ENCODE data around the gene ZNF319.

ZNF319 gene

DNA sequence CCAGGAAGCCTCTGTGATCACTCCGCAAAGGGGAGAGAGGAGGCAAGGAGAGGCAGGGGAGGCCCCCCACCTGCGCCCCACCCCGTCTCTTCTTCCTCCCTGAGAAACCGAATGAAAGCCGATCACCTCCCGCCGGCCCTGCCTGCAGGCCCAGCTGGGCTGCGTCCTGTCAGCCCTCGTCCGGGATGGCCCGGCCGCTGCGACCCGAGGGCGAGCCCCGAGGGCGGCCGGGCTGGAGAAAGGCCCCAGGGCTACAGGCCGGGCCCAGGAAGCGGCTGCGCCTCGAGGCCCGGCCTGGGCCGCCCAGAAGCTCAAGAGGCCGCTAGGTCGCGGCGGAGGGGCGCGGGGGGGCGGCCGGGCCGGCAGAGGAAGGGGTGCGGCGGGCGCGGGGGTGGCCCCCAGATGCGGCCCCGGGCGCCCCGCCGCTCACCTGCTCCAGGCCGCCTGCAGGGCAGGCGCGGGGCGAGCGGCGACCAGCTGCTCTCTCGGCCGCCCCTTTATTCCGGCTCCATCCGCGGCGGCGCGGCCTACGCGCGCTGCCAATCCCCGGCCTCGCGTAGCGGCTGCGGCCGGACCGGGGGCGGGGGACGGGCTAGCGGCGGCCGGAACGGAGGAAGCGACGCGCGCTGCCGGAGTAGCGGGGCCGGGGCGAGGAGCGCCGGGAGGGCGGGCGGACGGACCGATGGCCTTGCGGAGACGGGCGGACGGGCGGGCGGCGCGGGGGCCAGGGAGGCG lies at the start of gene ZNF319:
Gene ZNF319, minus strand, starts transcription at position 702 of the 735 bp plus-strand sequence. CDS start 2,407 bp downstream, outside the sequence.
- no peak for DNase-seq

DNA sequence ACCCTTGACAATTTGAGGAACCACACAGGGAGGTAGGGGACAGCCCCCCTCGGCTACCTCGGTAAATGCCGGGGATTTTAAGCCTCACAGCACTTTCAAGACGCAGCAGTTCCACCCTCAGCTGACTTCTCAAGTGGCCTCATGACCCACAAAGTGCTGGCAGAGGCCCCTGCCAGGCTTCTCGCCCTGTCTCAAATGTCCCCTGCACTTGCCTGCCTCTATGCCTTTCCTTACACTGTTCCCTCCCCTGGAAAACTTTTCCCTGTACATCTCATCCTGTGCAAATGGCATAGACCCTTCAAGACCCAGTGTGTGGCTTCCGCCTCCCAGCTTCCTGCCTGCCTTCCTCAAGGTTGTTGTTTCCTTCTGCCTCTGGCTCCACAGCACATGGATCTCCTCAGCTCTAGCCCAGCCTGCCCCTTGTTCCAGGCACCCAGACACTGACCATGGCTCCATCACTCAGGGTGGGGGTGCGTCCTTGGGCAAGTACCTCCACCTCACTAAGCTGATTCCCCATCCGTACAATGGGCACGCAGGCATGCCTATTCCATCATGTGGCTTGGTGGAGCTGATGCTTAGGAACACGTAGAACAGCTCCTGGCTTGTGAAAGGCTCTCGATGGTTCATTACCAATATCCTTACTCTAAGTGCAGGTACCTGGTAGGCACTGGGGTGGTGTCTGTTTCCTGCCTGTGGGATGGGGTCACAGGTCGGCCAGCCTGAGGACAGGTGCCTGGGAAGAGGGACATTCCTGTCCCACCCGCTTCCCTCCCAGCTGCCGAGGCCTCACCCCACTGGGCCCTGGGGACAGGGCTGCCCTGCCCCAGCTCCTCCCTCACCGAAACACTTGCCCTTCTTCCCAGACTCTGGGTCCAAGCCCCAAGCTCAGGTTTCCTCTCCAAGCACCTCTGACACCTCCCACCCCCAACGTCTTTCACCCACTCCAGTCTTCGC lies 49.0 kb upstream of the ZNF319 start:
- DNase-seq = no peak

DNA sequence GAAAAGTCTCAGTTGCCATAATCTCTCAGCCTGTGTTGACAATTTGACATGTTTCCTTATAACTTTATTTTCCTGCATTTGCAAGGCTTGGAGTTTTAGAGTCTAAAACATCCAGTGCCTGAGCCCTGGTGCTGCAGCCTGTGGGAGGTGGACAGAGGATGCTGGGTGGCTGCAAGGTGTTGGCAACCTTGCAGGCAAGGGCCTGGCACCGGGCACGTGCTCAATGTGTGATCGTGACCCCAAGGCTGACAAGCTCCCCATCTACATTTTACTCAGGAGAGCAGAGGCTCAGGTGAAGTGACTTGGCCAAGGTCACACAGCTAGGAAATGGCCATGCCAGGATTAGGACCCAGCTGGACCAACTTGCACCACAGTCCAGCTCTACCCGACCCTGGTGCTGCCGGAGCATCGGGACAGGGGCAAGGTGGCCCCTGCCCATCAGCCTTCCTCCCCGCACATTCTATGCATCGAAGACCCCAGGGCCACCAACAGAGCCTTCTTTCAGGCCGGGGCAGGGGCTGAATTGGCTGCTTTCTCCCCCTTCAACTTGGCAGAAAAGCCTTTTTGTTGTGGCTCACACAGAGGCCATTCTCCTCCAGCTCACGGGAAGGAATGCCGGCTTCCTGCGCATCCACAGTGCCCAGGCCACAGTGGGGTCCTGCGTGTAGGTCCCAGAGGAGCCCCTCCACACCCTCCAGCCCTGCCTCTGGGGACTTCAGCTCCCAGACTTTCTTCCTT lies 48.2 kb upstream of the ZNF319 start:
- DNase-seq = no peak

DNA sequence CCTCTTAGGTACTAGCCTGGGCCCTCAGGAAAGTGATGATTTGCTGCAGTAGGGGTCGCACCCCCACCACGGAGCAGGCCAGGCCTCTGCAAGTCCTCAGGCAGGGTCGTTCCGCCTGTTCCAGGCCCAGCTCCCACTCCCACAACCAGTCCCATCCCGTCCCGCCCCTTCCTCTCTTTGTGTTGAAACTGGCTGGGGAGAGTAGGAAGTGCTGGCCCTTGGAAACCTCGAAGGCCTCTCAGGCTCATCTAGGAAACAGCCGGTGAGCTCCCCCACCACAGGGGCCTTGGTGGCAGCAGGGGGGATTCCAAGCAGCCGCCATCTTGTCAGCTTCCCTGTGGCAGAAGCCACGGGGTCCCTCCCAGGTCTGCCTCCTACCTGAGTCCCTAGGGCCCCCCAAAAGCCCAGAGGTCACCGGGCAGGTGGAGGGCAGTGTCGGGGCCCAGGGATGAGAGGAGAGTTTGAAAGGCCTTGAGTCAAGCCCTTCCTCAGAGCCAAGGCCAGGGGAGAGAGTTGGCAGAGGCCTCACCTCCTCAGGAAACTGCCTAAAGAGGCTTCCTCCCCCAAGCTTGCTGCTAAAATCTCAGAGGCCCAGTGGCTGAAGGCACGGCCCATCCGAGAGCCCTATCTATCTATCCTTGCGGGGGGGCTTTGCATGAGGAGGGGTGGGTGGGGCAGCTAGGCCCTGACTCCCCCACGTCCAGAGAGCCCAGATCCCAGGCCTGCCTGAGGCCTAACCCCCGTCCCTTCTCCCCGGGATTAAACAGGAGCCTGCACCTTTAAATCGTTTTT lies 47.3 kb upstream of the ZNF319 start:
- no peak for DNase-seq

DNA sequence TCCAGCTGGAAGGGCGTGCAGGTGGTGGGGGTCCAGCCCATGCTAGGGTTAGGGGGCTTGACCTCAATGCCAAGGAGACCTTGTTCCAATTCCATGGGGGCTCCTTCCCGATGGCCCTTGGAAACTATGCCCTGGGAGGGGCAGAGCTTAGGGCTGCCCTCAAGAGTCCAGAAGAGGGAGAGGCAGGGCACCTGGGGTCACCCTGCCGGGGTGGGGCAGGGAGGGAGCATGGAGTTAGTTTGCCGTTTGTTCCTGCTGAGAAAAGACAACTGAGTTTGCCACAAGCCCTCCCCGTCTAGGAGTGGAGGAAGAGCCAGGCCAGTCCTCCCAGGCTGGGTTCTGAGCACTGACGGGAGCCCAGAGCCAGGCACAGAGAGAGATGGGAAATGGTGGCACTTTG lies 46.5 kb upstream of the ZNF319 start:
- DNase-seq = no peak

DNA sequence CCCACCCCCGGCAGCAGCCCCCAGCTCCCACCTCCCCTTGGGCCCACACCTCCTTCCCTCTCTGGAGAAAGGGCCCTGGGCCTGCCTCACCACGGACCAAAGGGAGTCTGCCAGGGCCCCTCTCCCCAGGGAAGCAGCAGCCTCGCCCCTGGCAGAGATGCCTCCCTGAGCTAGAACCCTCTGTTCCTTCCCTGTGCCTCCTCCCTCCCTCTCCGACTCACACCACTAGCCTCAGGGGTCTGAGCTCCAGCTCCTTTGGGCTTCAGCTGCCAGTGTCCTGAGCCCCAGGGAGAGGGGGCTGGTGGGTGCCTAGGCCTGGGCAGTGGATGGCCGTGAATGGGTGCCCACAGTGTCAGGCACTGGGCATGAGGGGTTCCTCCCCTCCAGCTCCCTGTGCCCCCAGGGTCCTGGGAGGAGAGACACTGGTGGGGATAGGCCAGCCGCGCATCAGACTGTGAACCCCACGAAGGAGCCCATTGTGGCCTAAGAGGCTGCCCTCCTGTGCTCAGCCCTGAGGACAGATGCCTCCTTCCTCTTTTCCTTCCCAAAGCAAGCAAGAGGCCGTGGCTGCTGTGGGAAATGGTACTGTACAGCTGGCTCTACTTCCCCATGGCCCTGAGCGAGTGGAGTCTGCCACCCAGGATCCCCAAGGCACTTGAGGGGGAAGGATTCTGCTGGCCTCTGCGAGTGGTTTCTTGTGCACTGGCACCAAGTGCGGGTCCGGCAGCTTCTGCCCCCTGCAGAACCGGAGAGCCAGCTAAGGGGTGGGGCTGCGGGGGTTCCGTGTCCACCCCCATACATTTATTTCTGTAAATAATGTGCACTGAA lies 45.8 kb upstream of the ZNF319 start:
- no peak for DNase-seq

DNA sequence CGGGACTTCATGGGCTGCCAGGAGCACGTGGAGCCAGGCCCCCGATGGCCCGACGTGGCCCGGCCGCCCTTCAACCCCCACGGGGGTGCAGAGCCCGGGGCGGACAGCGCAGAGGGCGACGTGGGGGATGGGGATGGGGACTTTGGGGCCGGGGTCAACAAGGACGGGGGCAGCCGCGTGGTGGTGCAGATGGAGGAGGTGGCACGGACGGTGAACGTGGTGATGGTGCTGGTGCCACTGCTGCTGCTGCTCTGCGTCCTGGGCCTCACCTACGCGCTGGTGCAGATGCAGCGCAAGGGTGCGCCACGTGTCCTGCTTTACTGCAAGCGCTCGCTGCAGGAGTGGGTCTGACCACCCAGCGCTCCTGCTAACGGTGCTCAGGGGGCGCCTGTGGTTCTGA lies 44.6 kb upstream of the ZNF319 start:
- DNase-seq = no peak

DNA sequence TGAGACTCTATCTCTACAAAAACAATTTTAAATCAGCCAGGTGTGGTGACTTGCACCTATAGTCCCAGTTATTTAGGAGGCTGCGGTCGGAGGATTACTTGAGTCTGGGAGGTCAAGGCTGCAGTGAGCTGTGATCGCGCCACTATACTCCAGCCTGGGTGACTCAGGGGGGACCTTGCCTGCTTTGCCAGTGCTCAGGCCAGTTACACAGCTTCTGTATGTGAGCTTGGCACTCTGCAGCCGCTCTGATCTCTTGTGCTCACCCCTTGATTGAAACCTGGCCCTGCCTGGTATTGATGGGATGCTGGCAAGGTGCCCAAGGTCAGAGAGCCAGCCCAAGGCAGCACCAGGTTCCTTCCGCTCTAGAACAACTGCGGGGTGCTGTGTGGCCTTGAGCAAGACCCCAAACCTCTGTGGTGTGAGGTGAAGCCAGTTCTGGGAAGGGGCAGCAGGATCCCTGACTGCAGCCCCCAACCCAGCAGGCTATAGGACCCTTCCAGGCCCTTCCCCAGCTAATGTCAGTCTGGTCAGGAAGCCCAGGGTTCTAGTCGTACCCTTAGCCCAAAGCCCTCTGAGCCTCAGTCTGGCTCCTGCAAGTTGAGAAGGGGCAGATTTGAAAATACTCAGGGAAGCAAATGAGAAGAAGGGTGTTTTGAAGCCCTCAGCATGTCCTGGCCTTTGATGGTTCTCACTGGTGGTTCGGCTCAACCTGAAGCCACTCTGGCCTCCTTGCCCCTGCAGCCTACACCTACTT lies 44.0 kb upstream of the ZNF319 start:
- no peak for DNase-seq

DNA sequence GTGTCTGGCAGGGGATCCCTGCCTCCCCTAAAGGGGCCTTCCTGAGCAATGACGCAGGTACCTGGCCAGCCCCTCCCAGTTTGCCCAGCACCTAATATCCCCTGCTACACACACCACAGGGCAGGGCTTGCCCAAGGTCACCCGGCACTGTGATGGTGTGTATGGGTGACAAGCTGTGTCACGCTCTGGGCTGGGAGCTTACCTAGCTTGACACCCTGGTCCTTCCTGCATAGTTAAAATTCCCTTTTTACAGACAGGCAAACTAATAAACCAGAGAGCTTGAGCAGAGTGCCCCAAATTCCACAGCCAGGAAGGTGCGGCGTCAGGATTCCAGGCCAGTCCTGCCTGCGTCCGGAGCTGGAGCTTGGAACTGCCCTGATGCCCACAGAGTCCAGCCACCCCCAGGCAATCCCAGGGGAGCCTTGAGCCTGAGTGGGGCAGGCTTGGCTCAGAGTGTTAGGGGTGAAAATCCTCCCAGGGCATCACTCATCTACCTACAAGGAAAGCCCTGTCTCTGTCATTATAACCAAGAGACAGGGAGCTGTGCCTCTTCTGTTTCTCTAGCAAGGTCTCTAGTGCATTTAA lies 43.2 kb upstream of the ZNF319 start:
- no peak for DNase-seq

DNA sequence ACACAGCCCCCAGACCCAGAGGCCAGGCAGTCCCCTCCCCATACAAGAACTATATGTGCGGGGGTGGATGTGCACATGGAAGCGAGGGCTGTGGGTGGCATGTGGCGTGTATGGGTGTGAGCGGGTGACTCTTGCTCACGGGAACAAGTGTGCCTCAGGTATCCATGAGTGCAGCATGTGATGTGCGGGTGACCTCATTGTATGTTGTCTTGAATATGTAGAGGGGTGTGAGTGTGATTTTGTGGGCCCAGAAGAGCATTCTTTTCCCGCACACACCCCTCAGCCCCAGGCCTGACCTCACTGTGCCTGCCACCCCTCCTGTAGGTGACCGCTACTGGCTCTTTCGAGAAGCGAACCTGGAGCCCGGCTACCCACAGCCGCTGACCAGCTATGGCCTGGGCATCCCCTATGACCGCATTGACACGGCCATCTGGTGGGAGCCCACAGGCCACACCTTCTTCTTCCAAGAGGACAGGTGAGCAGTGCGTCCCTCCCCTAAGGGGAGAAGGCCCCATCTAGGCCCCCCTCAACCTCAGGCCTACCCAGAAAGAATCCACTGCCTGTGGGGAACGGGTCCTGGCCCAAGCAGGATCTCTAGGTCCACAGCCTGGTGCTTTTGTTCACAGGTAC lies 42.5 kb upstream of the ZNF319 start:
- DNase-seq = no peak

DNA sequence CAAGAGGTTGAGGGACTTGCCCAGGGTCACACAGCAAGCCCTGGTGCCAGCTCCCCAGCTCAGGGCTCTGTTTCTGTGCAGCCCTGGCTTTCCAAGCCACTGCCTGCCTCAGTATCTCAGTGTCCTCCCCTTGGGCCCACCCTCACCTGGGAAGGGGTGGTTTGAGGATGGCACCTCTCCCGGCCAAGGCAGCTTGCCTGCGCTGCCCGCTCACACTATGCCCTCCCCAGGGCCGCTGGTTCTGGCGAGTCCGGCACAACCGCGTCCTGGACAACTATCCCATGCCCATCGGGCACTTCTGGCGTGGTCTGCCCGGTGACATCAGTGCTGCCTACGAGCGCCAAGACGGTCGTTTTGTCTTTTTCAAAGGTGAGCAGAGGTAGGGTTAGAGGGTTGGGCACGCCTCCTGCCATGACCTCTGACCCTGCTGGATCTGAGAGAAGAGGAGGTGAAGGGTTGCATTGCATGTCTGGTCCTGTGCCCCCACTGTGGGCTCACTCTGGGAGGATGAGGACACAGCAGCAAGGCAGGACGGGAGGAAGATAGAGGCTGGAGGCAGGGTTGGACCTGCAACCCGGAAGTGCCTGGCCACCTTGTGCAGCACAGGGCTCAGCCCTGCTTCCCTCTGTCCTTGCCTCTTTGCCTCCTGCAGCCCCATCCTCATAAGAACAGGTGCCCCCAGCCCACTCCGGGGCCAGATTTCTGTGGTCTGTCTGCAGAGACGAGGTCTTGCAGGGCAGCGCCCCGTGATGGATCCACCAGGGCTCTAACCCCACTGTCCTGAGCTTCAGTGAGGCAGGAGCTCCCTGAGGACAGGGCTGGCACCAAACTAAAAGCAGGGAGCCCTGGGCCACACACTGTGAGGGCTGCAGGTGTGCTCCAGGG lies 41.8 kb upstream of the ZNF319 start:
- DNase-seq = no peak

DNA sequence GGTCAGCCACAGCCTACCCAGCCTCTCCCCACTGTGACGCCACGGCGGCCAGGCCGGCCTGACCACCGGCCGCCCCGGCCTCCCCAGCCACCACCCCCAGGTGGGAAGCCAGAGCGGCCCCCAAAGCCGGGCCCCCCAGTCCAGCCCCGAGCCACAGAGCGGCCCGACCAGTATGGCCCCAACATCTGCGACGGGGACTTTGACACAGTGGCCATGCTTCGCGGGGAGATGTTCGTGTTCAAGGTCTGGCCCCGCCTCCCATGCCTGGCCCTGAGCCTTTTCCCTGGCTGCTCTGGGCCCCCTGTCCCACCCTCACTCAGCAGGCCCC lies 41.1 kb upstream of the ZNF319 start:
- DNase-seq = no peak

DNA sequence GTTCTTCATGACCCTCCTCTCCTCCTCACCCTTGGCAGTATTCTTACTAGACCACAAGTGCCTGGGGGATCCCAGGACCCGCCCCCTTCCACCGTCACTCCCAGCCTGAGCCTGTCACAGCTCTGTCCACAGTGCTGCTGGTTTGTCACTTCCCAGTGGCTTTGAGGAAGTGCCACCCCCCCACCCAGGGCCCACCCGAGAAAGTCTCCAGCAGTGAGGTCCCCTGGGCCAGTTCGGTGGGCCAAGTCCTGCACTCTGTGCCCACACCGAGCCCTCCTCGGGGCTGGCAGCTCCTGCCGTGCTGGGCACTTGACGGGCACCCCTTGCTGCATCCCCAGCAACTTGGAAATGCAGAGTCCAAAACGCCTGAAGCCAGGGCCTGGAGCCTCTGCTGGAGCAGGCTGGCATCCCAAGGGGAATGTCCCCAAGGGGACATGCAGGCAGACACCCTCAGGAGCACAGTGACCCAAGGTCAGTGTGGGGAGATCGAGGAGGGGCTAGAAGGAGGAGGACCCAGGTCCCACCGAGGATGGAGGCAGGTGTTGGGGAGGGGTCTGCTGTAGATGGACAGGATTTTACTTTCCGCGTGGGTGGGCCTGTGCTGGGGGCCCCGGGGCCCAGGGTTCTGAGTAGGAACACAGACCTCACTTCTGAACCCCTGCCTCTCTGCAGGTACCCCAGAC lies 40.6 kb upstream of the ZNF319 start:
- no peak for DNase-seq

DNA sequence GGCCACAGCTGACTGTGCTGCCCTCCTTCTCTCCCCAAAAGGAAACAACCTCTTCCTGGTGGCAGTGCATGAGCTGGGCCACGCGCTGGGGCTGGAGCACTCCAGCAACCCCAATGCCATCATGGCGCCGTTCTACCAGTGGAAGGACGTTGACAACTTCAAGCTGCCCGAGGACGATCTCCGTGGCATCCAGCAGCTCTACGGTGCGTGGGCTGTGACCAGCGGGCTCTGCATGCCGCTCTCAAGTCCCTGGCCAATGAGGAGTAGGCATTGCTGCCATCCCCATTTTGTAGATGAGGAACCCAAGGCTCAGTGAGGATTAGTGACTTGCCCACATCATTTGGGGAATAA lies 40.0 kb upstream of the ZNF319 start:
- no peak for DNase-seq

DNA sequence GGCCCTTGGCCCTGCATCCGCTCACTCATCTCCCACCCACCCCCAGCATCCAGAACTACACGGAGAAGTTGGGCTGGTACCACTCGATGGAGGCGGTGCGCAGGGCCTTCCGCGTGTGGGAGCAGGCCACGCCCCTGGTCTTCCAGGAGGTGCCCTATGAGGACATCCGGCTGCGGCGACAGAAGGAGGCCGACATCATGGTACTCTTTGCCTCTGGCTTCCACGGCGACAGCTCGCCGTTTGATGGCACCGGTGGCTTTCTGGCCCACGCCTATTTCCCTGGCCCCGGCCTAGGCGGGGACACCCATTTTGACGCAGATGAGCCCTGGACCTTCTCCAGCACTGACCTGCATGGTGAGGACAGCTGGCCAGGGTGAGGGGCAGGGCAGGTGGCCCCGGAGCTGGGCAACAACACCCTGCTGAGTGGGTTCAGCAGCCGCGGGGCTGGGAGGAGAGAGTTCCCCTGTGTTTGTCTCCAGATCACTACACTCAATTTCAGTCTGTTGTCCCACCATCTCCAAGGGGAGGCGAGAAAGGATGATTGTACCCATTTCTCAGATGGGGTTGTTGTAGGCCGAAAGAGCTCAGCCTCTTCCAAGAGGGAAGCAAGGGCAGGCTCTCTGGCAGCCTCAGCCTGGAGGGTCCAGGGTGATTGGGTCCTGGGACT lies 39.5 kb upstream of the ZNF319 start:
- DNase-seq = no peak

DNA sequence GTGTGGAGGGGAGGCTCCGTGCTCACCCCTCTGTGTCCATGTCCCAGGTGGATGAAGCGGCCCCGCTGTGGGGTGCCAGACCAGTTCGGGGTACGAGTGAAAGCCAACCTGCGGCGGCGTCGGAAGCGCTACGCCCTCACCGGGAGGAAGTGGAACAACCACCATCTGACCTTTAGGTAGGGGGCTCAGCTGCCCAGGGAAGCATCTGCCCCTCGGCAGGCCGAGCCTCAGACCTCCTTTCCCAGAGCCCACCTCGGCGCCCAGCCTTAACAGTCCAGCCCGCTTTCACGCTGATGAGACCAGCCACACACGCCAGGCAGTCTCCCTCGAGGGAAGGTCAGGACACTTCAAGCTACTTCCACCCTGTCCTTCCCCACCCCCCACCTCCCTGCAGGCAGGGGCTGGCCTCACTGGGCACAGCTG lies 37.8 kb upstream of the ZNF319 start:
- no peak for DNase-seq

DNA sequence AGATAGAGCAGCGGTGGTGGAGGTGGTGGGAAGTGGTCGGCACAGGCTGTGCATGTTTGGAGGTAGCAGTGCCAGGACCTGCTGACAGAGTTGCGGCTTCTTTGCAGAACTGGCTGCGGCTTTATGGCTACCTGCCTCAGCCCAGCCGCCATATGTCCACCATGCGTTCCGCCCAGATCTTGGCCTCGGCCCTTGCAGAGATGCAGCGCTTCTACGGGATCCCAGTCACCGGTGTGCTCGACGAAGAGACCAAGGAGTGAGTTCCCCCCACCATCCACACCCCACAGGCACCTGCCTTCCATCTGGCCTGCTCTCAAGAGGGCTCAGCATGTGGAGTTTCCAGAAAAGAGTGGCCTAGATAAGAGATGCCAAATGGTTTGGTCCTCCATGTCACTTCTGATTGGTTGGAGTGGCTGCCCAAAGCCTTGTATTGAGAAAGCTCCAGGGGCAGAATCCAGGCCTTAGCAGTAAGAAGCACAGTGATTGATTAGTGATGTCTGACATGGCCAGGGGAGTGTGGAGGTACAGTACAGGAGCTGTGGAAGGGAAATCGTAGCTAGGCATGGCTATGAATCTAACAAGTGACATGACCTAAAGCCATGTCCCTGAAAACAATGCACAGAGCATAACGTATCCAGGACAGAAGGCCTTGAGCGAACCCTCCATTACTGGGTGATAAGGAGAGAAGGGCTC lies 37.0 kb upstream of the ZNF319 start:
- DNase-seq = no peak

Data from NCI-H69 (cell line).